DMS53 treated with DMSO at 0.1 percent for 48 hours (cell line): ENCODE measurements around the gene NR3C1.

Experiments used
- DNase-seq: peaks from one replicate; lab custom pipeline; 2025; ENCODE audit not compliant: unreplicated experiment; lab: John Stamatoyannopoulos, UW

The NR3C1 gene

DNA sequence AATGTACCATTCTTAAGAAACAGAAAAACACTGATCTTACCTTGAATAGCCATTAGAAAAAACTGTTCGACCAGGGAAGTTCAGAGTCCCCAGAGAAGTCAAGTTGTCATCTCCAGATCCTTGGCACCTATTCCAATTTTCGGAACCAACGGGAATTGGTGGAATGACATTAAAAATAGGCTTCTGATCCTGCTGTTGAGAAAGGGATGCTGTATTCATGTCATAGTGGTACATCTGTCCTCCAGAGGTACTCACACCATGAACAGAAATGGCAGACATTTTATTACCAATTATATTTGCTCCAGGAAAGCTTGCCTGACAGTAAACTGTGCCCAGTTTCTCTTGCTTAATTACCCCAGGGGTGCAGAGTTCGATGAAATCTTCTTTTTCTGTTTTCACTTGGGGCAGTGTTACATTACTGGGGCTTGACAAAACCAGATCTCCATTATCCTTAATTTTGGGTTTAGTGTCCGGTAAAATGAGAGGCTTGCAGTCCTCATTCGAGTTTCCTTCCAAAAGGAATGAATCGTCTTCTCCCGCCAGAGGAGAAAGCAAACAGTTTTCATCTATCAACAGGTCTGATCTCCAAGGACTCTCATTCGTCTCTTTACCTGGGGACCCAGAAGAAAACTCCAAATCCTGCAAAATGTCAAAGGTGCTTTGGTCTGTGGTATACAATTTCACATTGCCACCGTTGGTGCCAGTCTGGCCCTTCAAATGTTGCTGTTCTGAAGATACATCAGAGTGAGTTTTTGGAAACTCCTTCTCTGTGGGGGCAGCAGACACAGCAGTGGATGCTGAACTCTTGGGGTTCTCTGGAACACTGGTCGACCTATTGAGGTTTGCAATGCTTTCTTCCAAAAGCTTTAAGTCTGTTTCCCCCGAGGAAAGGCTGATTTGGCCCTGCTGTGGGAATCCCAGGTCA, 3.6 kb downstream of the NR3C1 start:
- no peak for DNase-seq

DNA sequence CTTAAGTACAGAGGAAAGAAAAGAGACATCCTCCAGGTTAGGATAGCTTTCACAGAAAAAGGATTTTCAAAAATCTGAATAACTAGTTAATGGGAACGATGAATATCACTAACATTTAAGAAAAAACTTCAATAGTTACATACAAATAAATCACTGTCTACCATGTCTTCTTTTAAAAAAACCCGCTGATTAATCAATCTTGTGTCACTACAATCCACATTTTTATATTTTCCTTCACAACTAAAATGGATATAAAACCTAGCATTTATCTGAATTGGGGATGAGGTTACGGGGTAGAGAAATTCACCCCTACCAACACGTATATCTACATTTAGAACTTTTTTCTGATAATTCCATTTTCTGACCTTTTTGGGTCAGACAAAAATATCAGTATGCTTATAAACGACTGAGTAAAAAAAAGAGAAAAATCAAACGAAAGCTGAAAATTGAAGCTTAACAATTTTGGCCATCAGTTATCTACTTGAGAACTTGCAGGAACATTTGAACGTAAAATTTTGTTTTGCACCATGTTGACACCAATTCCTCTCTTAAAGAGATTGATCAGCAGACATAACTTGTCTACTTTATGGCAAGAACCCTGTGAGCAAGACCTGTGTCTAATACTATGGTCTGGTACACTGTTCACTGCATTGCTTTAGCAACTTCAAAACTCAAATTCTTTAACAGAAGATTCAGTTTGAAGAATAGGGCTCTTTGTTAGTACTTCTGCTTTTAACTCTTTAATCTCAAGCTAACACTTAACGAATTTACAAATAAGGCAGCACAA, 4.8 kb downstream of the NR3C1 start:
- no peak for DNase-seq

DNA sequence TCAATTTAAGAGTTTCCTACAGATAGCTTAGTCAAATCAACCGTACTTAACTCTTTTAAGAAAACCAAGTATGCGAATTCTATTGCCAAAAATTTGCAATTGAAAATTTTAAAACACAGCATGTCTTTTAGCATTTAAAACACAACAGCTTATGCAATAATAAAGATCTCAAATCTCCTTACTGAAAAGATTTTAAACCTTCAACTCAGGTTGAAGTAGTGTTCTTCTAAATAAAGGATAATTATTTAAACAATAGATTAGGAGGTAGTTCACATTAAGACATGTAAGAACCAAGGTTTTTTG, 5.5 kb downstream of the NR3C1 start:
- no peak for DNase-seq

DNA sequence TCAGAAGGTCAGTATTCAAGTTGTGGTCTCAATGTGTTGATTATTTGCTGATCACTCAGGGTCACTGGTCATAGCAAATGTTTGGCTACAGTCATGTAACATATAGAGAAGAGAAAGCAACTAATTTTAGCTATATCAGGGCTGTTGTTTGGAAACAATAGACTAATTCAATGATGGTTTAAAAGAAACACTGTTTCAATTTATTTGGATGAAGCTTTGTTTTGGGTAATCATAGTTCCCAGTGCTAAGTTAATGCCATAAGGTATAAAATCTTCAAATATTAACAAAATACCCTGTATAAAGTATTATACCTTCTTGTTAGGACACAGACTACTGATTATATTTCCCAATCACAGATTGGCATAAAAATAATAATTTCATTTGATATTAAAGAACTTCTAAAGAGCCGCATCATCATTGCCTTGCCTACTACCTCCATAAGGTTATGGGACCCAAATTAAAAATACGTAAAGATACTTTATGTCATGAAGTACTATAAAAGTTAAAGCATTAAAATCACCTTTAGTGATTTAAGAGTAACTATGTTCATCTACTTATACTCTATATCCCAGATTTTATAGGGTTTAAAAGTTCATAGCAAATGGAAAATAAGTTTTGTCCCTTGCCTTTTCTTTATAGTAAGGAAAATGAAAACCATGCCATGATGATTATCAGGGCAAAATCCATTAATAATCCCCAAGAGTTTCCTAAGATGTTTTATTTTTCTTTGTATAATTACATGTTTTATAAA, 6.0 kb downstream of the NR3C1 start:
- DNase-seq: no peak

DNA sequence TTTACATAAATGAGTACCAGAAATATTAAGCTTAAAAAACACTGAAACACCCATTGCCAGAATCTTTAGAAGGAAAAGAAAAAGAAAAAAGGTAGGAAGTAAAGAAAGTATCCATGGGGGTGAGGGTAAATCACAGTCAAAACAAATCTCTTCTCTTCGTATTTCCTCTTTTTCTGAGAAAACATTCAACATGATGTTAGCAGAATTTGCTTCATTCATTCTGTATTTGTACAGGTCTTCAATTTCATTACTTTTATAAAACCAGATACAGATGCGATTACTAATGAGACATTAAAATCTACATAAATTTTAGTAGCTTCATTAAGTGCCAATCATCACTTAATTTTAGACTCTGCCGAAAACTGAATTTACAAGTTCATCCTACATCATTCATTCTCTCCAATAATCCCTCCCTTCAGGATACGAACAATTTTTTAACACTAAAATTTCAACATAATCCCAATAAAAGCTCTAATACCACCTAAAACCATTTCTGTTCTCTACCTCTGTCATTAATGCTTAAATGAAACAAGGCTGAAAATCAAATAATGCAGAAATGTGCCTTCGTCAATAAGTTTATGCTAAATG, 7.0 kb downstream of the NR3C1 start:
- DNase-seq: no peak

DNA sequence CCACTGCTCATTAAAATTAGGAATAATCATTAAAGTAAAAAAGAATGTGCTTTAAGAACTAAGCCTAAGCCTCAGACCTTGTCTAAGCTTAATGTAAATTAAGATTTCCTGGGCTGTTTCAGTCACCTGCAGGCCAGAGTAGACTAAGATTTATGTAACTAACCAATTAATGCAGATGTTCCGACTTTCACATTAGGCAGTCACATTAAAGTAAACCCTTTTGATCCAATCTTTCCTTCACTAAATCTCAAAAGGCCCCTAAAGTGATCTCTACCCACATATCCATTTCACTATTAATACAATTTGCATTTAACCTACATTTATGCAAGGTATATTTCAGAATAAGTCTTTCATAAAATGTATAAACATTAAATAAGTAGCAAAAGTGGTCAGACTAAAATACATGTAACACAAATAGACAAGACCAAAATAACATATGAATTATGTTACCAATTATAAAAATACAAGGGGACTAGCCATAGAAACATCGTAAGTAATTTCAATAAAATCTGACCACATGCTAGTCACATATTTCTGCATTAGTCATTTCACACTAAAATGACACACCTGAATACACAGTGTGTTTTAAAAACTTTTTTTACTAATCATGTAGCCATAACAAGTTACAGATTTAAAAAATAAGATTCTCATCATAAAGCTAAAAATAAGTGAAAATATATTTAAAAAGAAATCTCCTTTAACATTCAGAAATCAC, 7.7 kb downstream of the NR3C1 start:
- no peak for DNase-seq

DNA sequence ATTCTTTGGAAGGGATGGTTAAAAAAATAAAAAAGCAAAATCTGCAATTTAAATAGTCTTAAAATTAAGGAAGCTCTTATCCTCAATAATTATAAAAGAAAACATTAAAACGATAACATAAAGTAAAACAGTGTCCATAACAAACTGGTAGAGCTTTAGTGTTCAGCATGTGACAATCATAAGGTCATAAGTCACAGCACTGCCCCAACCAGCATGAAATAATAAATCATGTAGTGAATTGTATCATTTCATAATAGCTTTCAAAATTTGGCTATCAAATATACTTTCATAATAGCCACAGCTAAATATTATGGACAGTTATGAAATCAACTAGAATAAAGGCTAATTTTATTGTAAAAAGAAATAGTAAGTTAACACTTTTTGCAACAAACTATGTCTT, 10.0 kb downstream of the NR3C1 start:
- no peak for DNase-seq

DNA sequence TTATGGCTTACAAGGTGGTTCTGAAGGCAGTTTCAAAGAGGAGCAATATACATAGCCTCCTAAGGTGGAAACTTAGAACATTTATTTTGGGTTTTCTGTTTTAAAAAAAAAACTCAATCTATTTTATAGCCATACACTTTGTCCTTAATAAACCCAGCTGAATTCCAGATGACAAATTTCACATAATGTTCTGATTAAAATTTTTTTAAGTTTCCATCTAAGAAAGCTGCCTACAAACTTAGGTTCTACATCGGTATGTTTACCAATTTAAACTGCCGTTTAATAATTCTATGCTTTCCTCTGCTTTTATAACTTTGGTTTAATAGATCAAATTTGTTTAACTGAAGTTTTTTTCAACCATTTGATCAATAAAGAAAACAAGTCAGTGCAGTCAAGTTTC, 12.5 kb downstream of the NR3C1 start:
- no peak for DNase-seq

DNA sequence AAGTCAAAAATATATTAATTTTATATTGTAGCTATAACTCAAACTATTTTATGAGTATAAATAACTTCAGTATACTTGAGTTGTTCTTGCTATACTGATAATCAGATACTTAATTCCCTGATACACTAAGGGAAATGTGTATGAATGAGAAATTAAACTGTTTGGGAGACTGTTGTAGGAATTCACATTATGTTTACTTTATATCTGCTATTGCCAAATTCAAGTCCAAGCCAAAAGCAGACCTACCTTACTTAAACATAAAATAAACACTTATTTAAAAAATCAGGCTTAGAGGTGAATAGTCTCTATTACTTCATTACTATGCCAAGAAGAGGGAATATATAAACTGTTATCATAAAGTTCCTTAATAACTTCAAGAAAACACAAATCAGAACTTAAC, 13.2 kb downstream of the NR3C1 start:
- no peak for DNase-seq

DNA sequence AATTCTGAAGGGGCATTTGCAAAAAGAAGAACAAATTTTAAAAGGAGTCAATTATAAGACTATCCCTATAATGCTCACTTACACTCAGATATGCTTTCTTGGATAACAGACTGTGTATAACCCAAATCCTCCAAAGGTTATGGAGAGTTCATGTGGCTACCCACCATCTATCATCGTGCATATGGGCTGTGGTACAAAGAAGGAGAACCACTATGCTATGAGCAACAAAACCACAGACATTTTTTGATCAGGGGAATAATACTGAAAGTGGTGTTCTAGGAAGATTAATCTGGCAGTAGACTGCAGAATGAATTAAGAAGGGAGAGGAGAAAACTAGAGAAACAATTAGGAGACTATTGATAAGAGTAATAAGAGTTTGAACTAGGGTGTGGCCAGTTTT, 16.8 kb downstream of the NR3C1 start:
- no peak for DNase-seq

DNA sequence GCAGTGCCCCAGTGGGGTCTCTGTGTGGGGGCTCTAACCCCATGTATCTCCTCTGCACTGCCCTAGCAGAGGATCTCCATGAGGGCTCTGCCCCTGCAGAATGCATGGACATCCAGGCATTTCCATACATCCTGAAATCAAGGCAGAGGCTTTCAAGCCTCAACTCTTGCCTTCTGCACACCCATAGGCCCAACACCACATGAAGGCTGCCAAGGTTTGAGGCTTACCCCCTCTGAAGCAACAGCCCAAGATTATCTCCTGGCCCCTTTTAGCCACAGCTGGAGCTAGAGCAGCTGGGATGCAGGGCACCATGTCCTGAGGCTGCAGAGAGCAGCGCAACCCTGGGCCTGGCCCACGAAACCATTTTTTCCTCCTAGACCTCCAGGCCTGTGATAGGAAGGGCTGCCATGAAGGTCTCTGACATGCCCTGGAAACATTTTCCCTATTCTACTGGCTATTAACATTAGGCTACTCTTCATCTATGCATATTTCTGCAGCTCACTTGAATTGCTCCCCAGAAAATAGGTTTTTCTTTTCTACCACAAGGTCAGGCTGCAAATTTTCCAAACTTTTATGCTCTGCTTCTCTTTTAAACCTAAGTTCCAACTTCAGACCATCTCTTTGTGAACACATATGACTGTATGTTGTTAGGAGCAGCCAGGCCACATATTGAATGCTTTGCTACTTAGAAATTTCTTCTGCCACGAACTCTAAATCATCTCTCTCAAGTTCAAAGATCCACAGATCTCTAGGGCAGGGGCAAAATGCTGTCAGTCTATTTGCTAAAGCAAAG, 18.4 kb downstream of the NR3C1 start:
- no peak for DNase-seq

DNA sequence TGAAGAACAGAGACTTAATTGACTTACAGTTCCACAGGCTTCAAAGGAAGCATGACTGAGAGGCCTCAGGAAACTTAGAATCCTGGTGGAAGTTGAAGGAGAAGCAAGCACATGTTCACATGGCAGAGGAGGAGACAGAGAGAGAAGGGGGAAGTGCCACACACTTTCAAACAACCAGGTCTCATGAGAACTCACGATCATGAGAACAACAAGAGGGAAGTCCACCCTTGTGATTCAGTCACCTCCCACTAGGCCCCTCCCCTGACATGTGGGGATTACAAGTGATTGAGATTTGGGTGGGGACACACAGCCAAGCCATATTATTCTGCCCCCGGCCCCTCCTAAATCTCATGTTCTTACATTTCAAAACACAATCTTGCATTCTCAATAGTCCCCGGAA, 19.5 kb downstream of the NR3C1 start:
- DNase-seq: no peak

DNA sequence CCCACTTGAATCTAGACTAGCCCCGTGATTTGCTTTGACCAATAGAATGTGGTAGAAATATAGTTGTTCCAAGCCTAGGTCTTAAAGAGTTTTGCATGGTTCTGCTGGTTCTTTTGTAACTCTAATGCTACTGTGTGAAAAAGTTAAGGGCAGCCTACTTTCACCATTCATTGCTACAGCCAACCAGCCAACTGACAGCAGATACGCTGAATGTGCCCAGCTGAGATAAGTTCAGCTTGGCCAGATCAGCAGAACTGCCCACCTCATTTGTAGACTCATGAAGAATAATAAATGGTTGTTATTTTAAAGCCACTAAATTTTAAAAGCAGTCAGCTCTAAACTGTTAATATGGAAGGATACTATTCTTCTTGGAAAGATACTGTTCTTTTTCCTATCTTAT, 23.9 kb downstream of the NR3C1 start:
- no peak for DNase-seq

DNA sequence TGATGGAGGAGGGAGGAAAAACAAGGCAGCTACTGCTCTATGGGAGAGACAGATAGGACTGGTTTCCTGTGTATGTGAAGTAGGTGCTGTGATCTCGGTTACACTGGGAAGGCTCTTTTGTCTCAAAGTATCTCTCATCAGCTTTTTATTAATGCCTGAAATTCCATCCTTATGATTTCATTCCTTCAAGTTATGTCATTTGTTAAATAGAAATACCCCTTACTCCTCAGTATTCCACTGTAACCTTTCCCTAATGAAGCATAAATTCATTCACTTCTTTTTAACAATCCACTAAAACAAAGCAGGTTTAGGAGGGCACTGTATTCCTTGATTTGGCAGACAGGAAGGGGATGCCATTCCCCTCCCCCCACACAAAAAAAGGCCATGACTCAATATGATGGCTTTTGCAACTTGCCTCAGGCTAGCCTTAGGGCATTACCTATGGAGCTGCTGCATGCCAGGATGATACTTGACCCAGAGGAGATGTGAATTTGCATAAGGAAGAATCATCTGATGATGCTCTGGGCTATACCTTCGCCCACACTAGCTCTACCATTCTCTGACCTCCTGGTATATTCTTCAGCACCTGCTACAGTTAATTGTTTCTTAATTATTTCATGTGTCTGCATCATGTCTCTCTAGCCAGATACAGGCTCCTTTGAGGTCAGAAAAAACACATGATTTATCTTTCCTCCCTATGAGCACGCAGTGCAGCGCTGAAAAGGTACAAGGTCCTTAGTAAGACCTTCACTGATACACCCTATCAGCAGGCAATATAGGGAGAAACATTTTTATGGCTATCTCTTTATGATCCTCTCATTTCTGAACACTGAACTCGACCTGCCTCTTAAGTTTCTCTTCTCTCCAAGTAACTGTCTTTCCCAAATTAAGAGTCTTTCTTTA, 26.3 kb downstream of the NR3C1 start:
- no peak for DNase-seq

DNA sequence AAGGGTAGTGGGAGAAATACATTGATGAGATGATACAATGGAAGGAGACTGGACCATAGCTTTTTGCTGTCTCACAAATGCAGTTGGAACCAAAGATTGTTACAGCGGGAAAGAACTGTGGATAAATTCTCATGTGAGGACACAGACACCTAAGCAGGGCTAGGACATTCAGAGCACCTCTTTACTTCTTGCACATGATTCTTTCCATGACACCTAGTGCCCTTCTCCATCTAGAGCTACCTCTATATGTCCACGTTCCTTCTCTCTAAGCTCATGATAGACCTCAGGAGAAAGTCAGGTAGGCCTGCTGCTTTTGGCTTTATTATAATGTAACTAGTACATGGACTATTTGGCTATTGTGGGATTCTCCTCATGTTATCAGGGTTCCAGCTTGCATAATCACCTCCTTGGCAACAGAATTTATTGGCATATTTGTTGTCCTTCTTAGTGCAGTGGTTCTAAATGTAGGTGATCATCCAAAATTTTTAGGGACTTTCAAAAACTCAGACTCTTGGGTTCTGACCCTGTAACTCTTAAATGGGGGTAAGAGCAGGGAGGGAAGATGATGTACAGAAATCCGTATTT, 27.2 kb downstream of the NR3C1 start:
- DNase-seq: no peak

DNA sequence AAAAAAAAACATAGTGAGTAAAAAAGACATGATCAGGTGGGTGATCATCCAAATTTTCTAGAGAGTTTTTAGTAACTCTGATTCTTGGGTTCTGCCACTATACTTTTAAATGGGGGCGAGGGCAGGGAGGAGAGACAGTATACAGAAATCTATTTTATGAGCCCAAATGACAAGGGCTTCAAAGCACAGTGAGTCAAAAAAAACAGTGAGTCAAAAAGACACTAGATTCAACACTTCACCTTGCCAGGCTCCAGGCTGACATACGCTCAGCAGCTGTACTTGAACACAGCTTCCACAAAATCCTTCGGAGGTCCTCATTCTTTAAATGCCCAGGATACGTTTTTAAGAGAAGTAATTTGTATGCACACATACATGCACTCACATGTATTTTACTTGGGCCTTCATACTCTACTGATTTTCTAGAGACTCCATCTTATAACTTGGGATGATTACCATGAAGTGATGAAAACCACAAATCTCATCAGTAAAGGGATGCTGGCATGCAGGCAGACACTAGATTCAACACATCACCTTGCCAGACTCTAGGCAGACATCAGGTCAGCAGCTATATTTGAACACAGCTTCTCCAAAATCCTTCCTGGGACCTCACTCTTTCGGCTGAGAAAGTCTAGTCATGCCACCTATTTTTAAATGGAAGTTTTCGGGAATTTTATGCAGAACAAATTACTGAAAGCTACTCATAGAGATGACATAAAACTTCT, 28.8 kb downstream of the NR3C1 start:
- DNase-seq: no peak

DNA sequence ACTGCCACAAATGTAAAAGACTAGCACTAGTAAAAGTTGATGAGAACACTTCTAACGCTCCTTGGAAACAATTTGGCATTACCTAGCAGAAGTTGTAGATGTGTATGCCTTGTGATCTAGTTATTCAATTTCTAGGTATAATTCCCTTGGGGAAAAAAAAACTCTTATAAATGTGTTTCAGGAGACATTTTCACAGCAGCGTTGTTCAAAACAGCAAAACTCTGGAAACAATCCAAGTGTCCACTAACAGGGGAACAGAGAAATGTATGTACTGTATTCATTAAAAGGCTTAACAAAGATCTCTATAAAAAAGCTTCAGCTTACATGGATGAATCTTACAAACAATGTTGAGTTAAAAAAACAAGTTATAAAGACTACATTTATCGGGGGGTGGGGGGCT, 30.4 kb downstream of the NR3C1 start:
- DNase-seq: no peak
